ENCODE measurements around the gene KY.

KY gene

GRCh38 chr3:134672571-134672970 is 21.7 kb upstream of the KY start:
- no peak for DNase-seq (ENCODE audit: low spot score)

- DNase-seq (ENCODE audit: low spot score), result no peak
Measured at GRCh38 chr3:134667956-134668355, 17.1 kb upstream of the KY start.

GRCh38 chr3:134667406-134667805 is 16.6 kb upstream of the KY start:
- DNase-seq (ENCODE audit: low spot score), result no peak

- peak; percentile 16 for DNase-seq (ENCODE audit: low spot score)
Measured at GRCh38 chr3:134666885-134667284, 16.1 kb upstream of the KY start.

GRCh38 chr3:134666466-134666865 is 15.6 kb upstream of the KY start:
- DNase-seq (ENCODE audit: low spot score), result peak; percentile 85

- DNase-seq (ENCODE audit: low spot score), result no peak
Measured at GRCh38 chr3:134666052-134666451, 15.2 kb upstream of the KY start.

- no peak for DNase-seq (ENCODE audit: low spot score)
Measured at GRCh38 chr3:134665243-134665642, 14.4 kb upstream of the KY start.

GRCh38 chr3:134663721-134664456 is 13.1 kb upstream of the KY start:
- DNase-seq (ENCODE audit: low spot score), result peak; percentile 46

- no peak for DNase-seq (ENCODE audit: low spot score)
Measured at GRCh38 chr3:134660046-134660441, 9.2 kb upstream of the KY start.

- DNase-seq (ENCODE audit: low spot score), result no peak
Measured at GRCh38 chr3:134659391-134660045, 8.7 kb upstream of the KY start.

- DNase-seq (ENCODE audit: low spot score), result no peak
Measured at GRCh38 chr3:134658555-134658954, 7.7 kb upstream of the KY start.

- DNase-seq (ENCODE audit: low spot score), result no peak
Measured at GRCh38 chr3:134656211-134656800, 5.5 kb upstream of the KY start.

- no peak for DNase-seq (ENCODE audit: low spot score)
Measured at GRCh38 chr3:134655706-134656105, 4.9 kb upstream of the KY start.

- DNase-seq (ENCODE audit: low spot score), result no peak
Measured at GRCh38 chr3:134654031-134654430, 3.2 kb upstream of the KY start.

GRCh38 chr3:134652886-134653630 is 2.2 kb upstream of the KY start:
- DNase-seq (ENCODE audit: low spot score), result no peak

- peak; percentile 82 for DNase-seq (ENCODE audit: low spot score)
Measured at GRCh38 chr3:134652409-134652831, 1.6 kb upstream of the KY start.

GRCh38 chr3:134651347-134652041 is 672 bp upstream of the KY start:
- DNase-seq (ENCODE audit: low spot score), result peak; percentile 26

GRCh38 chr3:134649106-134649705 is 1.6 kb downstream of the KY start:
- no peak for DNase-seq (ENCODE audit: low spot score)

GRCh38 chr3:134647902-134648760 is 2.7 kb downstream of the KY start:
- DNase-seq (ENCODE audit: low spot score), result no peak

- DNase-seq (ENCODE audit: low spot score), result no peak
Measured at GRCh38 chr3:134646086-134646485, 4.7 kb downstream of the KY start.

GRCh38 chr3:134645515-134645914 is 5.3 kb downstream of the KY start:
- no peak for DNase-seq (ENCODE audit: low spot score)
